B cell (primary cell): ENCODE measurements around the gene AIFM2. TPM values are rescaled to one million over a fixed set of nuclear protein-coding genes. Genes with fewer than 3 reads are reported as not detected.

Experiments used
- ATAC-seq: fragments of 200-7000 bp; cut with Tn5 transposase; one replicate; pipeline ENCODE4 v1.10.0; 2021; ENCODE audit warnings: low read depth, mild to moderate bottlenecking, moderate number of reproducible peaks, moderate library complexity
- CTCF ChIA-PET: fragments of 350-600 bp; sonication (Branson Sonifier 250); formaldehyde crosslinking; loops from one replicate; lab custom pipeline; 2021; ENCODE audit warnings: antibody characterized with exemption, inconsistent platforms; lab: Charles Lee
- POLR2A ChIA-PET: fragments of 350-600 bp; sonication (Branson Sonifier 250); formaldehyde crosslinking; loops from one replicate; lab custom pipeline; 2021; ENCODE audit warnings: antibody characterized with exemption; lab: Charles Lee
- DNase-seq: peaks from one replicate; pipeline ENCODE4 v3.0.0; 2013
- H2AFZ ChIP-seq: 2 replicates; pipeline ENCODE4 v1.6.1; 2012; ENCODE audit warnings: mild to moderate bottlenecking, low read depth, low read length; ENCODE audit not compliant: insufficient read depth, poor library complexity, severe bottlenecking
- H3K27ac ChIP-seq, 2 donors: 1 replicate in 1 of 2; 2 replicates in 1 of 2; pipeline ENCODE4 v1.5.1; 2012 to 2013; ENCODE audit warnings: low read length in 2 of 2, mild to moderate bottlenecking in 2 of 2, moderate library complexity in 1 of 2
- H3K27me3 ChIP-seq, 4 experiments: fragments of 200-600 bp in 1 of 4; sonication (generic) in 1 of 4; replicated peaks in 1 of 4; 1 replicate in 2 of 4; 2 replicates in 2 of 4; pipeline versions ENCODE4 v1.6.1 to v1.7.0; 2013 to 2016; ENCODE audit warnings: low read length in 3 of 4, mild to moderate bottlenecking in 2 of 4, mixed read lengths in 1 of 4, moderate library complexity in 1 of 4; ENCODE audit not compliant: insufficient read depth in 4 of 4, control insufficient read depth in 3 of 4; ENCODE audit errors: control extremely low read depth in 1 of 4
- H3K36me3 ChIP-seq, 2 experiments: replicated peaks in 1 of 2; 1 replicate in 1 of 2; 2 replicates in 1 of 2; pipeline versions ENCODE4 v1.6.1 to v1.7.1; 2013; ENCODE audit warnings: low read length in 1 of 2; ENCODE audit not compliant: insufficient read depth in 2 of 2, control insufficient read depth in 1 of 2; ENCODE audit errors: control extremely low read depth in 1 of 2, extremely low read depth in 1 of 2
- H3K4me1 ChIP-seq, 2 donors: fragments of 200-600 bp in 1 of 2; sonication (generic) in 1 of 2; 1 replicate in 1 of 2; 2 replicates in 1 of 2; pipeline versions ENCODE4 v1.5.1 to v1.6.1; 2013 to 2017; ENCODE audit warnings: low read length in 2 of 2; ENCODE audit not compliant: control insufficient read depth in 2 of 2, insufficient read depth in 2 of 2
- H3K4me2 ChIP-seq: replicated peaks from 2 replicates; pipeline ENCODE3; 2012; ENCODE audit warnings: mild to moderate bottlenecking, low read depth, low read length; ENCODE audit not compliant: poor library complexity, severe bottlenecking
- H3K4me3 ChIP-seq, 5 experiments: fragments of 200-600 bp in 1 of 5; sonication (generic) in 1 of 5; 1 replicate in 3 of 5; 2 replicates in 2 of 5; pipeline versions ENCODE4 v1.5.1 to v1.7.0; 2011 to 2016; ENCODE audit warnings: low read length in 4 of 5, mild to moderate bottlenecking in 4 of 5, low read depth in 2 of 5, control low read depth in 1 of 5, moderate library complexity in 1 of 5; ENCODE audit not compliant: insufficient read depth in 1 of 5; ENCODE audit errors: control extremely low read depth in 1 of 5, extremely low read depth in 1 of 5
- H3K79me2 ChIP-seq: fragments of 200-600 bp; sonication (generic); one replicate; pipeline ENCODE4 v1.6.0; 2016; ENCODE audit warnings: low read length; ENCODE audit not compliant: control insufficient read depth, insufficient read depth
- H3K9ac ChIP-seq: fragments of 200-600 bp; sonication (generic); 2 replicates; pipeline ENCODE4 v1.6.1; 2017; ENCODE audit warnings: mild to moderate bottlenecking, low read length, moderate library complexity
- H3K9me3 ChIP-seq, 3 donors: one replicate each; pipeline versions ENCODE4 v1.6.1 to v1.7.1; 2013; ENCODE audit warnings: low read length in 2 of 3; ENCODE audit not compliant: control insufficient read depth in 2 of 3, insufficient read depth in 1 of 3; ENCODE audit errors: control extremely low read depth in 1 of 3
- H4K20me1 ChIP-seq: 2 replicates; pipeline ENCODE4 v1.6.0; 2012; ENCODE audit warnings: mild to moderate bottlenecking, low read length; ENCODE audit not compliant: insufficient read depth, control insufficient read depth, poor library complexity, severe bottlenecking
- H3K27ac Mint-ChIP-seq: one replicate; pipeline ENCODE4 v1.8.0; 2021; ENCODE audit warnings: mixed read lengths
- H3K27me3 Mint-ChIP-seq: one replicate; pipeline ENCODE4 v1.8.0; 2021; ENCODE audit warnings: mixed read lengths
- H3K4me1 Mint-ChIP-seq: one replicate; pipeline ENCODE4 v1.8.0; 2021; ENCODE audit warnings: mixed read lengths
- H3K4me3 Mint-ChIP-seq: one replicate; pipeline ENCODE4 v1.8.0; 2021; ENCODE audit warnings: mixed read lengths
- H3K9me3 Mint-ChIP-seq: one replicate; pipeline ENCODE4 v1.8.0; 2022; ENCODE audit warnings: mixed read lengths; ENCODE audit not compliant: insufficient read depth
- EZH2 ChIP-seq: IDR thresholded peaks from 2 replicates; pipeline ENCODE4 v1.6.1; 2012; ENCODE audit warnings: borderline replicate concordance, low read depth, mild to moderate bottlenecking, moderate library complexity, low read length; ENCODE audit not compliant: insufficient read depth, poor library complexity, severe bottlenecking
- WGBS: methylation state at CpG from one replicate; pipeline ENCODE4 v1.1.5; 2013; ENCODE audit warnings: missing lambda C conversion rate; ENCODE audit not compliant: insufficient coverage; 5-methylcytosine and 5-hydroxymethylcytosine counted together
- intact Hi-C: fragments of 100-400 bp; cut with micrococcal nuclease; formaldehyde crosslinking; loops from one replicate; pipeline ENCODE4 v1.10.0; 2022
- polyA plus RNA-seq: library from polyadenylated mRNA; depleted of rRNA; stranded (reverse); fragments of >200 nt; gene quantifications from 2 replicates; pipeline ENCODE4 v1.2.3, GENCODE V29; 2012
- total RNA-seq, 2 donors: library from RNA; stranded (reverse); fragments of 120-200 nt in 1 of 2; gene quantifications; 1 replicate in 1 of 2; 2 replicates in 1 of 2; pipeline versions ENCODE4 v1.2.3 to v1.2.4, GENCODE V29; 2013 to 2022
- TF ChIP-seq, protein P1 (sequence below): fragments of 200-600 bp; IDR thresholded peaks from one replicate; pipeline ENCODE4 v1.8.0; 2022; ENCODE audit warnings: antibody characterized with exemption, mild to moderate bottlenecking

AIFM2 gene
- total and polyA plus RNA-seq, 2 donors (not counting 1 experiment from before 2014, with no cell fraction given) = 5.6 to 8.1 TPM

DNA sequence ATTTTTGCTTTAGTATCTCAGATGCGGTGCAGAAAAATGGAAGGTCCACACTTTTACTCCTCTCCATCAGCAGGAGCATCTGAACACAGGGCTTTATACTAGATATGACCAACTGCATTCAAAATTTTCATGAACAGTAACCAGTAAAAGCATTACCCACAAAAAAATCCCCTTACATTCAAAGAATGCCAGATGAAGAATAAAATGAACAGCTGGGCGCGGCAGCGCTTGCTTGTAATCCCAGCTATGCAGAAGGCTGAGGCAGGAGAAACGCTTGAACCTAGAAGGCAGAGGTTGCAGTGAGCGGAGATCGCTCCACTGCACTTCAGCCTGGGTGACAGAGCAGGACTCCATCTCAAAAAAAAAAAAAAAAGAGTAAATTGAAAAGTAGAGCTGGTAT, 34.6 kb upstream of the AIFM2 start:
- Mint-ChIP-seq H3K27me3 (no peaks in the 10 kb centered on the region), H3K27ac (no peak overlapping the region)
- H3K4me2 ChIP-seq = no peak overlapping the region

DNA sequence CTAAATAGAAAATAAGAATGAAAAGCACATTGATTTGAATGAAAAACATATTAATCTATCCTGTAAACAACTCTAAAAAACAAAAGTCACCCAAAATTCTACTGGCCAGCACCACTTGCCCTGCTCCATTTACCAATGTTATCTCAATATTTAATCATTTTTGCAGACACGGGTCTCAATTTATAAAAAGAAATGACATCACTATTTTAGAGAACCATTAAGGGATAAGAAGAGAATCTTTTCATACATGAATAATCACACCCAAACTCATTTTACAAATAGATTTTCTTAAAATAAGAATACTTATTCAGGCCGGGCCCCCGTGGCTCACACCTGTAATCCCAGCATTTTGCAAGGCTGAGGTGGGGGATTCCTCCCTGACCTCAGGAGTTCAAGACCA, 33.8 kb upstream of the AIFM2 start:
- no peak for DNase-seq
- Histone ChIP-seq H2AFZ (no peak overlapping the region), H3K9me3 (no peaks in the 10 kb centered on the region), H3K4me3 (no peak overlapping the region), H3K79me2 (peaks cover 91% of the 10 kb centered on the region), H3K27me3 (no peaks in the 10 kb centered on the region), H4K20me1 (peaks cover 72% of the 10 kb centered on the region), H3K27ac (no peak overlapping the region), H3K9ac (no peak overlapping the region), H3K4me2 (no peak overlapping the region), H3K4me1 (peaks cover 28 to 33% of the 10 kb centered on the region in 2 donors), H3K36me3 (peaks cover 8 to 23% of the 10 kb centered on the region in 2 experiments)
- Mint-ChIP-seq H3K27ac (peak overlapping the region; percentile 5), H3K9me3 (no peaks in the 10 kb centered on the region), H3K4me3 (no peak overlapping the region), H3K27me3 (no peaks in the 10 kb centered on the region), H3K4me1 (peaks cover 70% of the 10 kb centered on the region)
- intact Hi-C loops = no loop called here
- CTCF ChIA-PET = interaction anchor here (5.4 kb wide), 1 partner anchor 21 kb away, joined by 62 read pairs; the partner anchor contains the start of gene TYSND1
- no CpG with 5 or more reads among the region's 3 CpGs for WGBS
- ATAC-seq = no peak
- TF ChIP-seq, protein P1, sequence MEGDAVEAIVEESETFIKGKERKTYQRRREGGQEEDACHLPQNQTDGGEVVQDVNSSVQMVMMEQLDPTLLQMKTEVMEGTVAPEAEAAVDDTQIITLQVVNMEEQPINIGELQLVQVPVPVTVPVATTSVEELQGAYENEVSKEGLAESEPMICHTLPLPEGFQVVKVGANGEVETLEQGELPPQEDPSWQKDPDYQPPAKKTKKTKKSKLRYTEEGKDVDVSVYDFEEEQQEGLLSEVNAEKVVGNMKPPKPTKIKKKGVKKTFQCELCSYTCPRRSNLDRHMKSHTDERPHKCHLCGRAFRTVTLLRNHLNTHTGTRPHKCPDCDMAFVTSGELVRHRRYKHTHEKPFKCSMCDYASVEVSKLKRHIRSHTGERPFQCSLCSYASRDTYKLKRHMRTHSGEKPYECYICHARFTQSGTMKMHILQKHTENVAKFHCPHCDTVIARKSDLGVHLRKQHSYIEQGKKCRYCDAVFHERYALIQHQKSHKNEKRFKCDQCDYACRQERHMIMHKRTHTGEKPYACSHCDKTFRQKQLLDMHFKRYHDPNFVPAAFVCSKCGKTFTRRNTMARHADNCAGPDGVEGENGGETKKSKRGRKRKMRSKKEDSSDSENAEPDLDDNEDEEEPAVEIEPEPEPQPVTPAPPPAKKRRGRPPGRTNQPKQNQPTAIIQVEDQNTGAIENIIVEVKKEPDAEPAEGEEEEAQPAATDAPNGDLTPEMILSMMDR = no peak
- no peak for TF ChIP-seq EZH2
- POLR2A ChIA-PET = no interaction called here

More for the DNA sequence above, 34.6 kb upstream of the AIFM2 start:
- H3K4me1 Mint-ChIP-seq = peaks cover 62% of the 10 kb centered on the region
- DNase-seq (no peak), ATAC-seq (no peak)
- TF ChIP-seq, protein P1 = no peak
- TF ChIP-seq EZH2 = no peak
- no peak overlapping the region for H2AFZ ChIP-seq
- no peak overlapping the region for H3K27ac ChIP-seq
- 80% methylated on average over 5 of the region's 7 CpGs for WGBS
- peaks cover 67% of the 10 kb centered on the region for H4K20me1 ChIP-seq
- H3K4me3 Mint-ChIP-seq = peak overlapping the region; percentile 17
- no peak overlapping the region for H3K9ac ChIP-seq
- H3K79me2 ChIP-seq = peaks cover 84% of the 10 kb centered on the region
- H3K9me3 Mint-ChIP-seq = no peaks in the 10 kb centered on the region
- no peak overlapping the region for H3K4me3 ChIP-seq
- H3K36me3 ChIP-seq = peaks cover 8 to 16% of the 10 kb centered on the region in 2 experiments
- H3K9me3 ChIP-seq = no peaks in the 10 kb centered on the region
- no peaks in the 10 kb centered on the region for H3K27me3 ChIP-seq
- intact Hi-C loops = no loop called here
- POLR2A ChIA-PET = interaction anchor here (0.7 to 1.1 kb wide), 2 partner anchors 21 to 925 kb away, joined by 3 read pairs; partner anchors contain the start of gene TYSND1
- H3K4me1 ChIP-seq = peaks cover 28 to 33% of the 10 kb centered on the region in 2 donors
- CTCF ChIA-PET = interaction anchor here (5.4 kb wide), 1 partner anchor 22 kb away, joined by 62 read pairs; the partner anchor contains the start of gene TYSND1
